Measurements from ENCODE around the gene ABCB11. TPM values are rescaled to one million over a fixed set of nuclear protein-coding genes. Genes with fewer than 3 reads are reported as not detected.

ABCB11 gene
- total RNA-seq, 3 donors from 2014 or later (not counting 1 experiment from before 2014, with no cell fraction given) = 0.07 to 0.48 (median 0.07) TPM

DNA sequence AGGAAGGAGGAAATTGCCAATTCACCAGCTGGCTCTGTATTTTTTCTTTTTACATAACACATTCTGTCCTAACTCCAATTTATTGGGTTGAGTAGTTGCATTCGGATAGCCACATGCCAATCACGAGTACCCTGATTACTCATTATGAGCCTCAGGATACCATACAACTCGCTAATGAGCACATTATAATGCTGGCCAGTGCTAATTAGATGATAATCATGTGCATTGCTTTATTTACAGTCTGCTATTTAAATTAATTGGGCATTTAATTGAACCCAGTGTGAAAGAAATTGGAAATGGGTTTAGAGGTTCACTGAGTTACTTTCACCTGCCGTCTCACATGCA lies 114.8 kb downstream of the ABCB11 start:
- WGBS (ENCODE audit: insufficient coverage) = 89% methylated on average over 4 of the region's 4 CpGs

DNA sequence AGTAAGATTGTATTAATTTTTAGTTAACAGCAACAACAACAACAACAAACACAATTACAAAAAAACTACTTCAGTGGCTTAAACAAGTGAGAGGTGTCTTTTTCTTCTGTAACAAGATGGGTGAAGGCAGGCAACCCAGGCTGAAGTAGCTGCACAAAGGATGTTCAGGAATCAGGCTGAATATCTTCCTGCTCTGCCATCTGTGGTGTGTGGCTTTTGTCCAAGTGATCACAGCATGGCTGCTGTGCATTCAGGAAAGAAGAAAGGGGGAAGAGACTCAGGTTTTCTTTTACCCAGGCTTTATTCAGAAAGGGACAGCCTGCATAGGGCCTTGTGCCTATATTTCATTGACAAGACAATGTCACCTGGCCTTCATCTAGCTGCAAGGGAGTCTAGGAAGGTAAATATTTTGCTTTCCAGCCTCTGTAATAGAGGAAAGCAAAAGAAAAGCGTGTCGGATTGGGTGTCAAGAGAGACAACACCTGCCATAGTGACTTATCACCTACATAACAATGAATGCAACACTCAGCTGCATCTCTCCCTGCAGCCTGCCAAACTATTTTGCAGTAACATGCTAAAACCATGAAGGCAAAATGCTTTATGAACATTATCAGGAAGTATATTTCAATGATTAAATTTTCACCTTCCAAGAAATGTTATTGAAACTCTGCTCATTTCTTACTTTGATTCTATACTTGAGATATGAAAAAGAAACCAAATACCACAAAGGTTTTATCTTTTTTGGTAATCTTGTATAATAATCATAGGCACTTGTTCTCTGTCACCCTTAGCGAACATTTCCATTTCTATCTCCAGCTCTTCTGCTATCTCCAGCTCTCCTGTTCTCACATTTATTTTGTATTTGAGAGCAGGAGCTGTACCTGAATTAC lies 115.4 kb downstream of the ABCB11 start:
- Mint-ChIP-seq H3K9me3 (no peaks in the 10 kb centered on the region), H3K4me1 (peaks cover 5 to 11% of the 10 kb centered on the region in 2 donors), H3K27ac (no peak overlapping the region), H3K27me3 (ENCODE audit: low read depth in 2 of 2) (peaks cover 25 to 37% of the 10 kb centered on the region in 2 donors), H3K36me3 (no peaks in the 10 kb centered on the region), H3K4me3 (no peak overlapping the region)
- no peak overlapping the region for H3K4me3 ChIP-seq (ENCODE audit: low read length)
- peaks cover 11% of the 10 kb centered on the region for H3K27me3 ChIP-seq (ENCODE audit: control insufficient read depth, insufficient read depth, low read length)
- H3K4me1 ChIP-seq (ENCODE audit: control insufficient read depth, insufficient read depth, low read length) = peaks cover 4% of the 10 kb centered on the region
- ATAC-seq (no peak), DNase-seq (no peak)
- H3K36me3 ChIP-seq (ENCODE audit: control insufficient read depth, insufficient read depth, low read length) = no peaks in the 10 kb centered on the region
- 93% methylated on average over 2 of the region's 3 CpGs for WGBS (ENCODE audit: insufficient coverage)
- no peak overlapping the region for H3K27ac ChIP-seq (ENCODE audit: low read length)
- H3K9me3 ChIP-seq (ENCODE audit: control insufficient read depth, insufficient read depth, low read length) = no peaks in the 10 kb centered on the region
- TF ChIP-seq, protein P1, sequence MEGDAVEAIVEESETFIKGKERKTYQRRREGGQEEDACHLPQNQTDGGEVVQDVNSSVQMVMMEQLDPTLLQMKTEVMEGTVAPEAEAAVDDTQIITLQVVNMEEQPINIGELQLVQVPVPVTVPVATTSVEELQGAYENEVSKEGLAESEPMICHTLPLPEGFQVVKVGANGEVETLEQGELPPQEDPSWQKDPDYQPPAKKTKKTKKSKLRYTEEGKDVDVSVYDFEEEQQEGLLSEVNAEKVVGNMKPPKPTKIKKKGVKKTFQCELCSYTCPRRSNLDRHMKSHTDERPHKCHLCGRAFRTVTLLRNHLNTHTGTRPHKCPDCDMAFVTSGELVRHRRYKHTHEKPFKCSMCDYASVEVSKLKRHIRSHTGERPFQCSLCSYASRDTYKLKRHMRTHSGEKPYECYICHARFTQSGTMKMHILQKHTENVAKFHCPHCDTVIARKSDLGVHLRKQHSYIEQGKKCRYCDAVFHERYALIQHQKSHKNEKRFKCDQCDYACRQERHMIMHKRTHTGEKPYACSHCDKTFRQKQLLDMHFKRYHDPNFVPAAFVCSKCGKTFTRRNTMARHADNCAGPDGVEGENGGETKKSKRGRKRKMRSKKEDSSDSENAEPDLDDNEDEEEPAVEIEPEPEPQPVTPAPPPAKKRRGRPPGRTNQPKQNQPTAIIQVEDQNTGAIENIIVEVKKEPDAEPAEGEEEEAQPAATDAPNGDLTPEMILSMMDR (IDR thresholded peaks at IDR 0.05) = no peak
- intact Hi-C loops (cut with micrococcal nuclease) = no loop called here

More for the DNA sequence above, 114.8 kb downstream of the ABCB11 start:
- Mint-ChIP-seq H3K4me3 (no peak overlapping the region), H3K4me1 (peaks cover 5 to 12% of the 10 kb centered on the region in 2 donors), H3K36me3 (no peaks in the 10 kb centered on the region), H3K27me3 (ENCODE audit: low read depth in 2 of 2) (peaks cover 26 to 43% of the 10 kb centered on the region in 2 donors), H3K27ac (no peak overlapping the region), H3K9me3 (no peaks in the 10 kb centered on the region)
- H3K36me3 ChIP-seq (ENCODE audit: control insufficient read depth, insufficient read depth, low read length) = no peaks in the 10 kb centered on the region
- H3K4me1 ChIP-seq (ENCODE audit: control insufficient read depth, insufficient read depth, low read length) = peaks cover 4% of the 10 kb centered on the region
- intact Hi-C loops (cut with micrococcal nuclease) = no loop called here
- TF ChIP-seq, protein P1 (IDR thresholded peaks at IDR 0.05) = no peak
- DNase-seq = no peak
- peaks cover 11% of the 10 kb centered on the region for H3K27me3 ChIP-seq (ENCODE audit: control insufficient read depth, insufficient read depth, low read length)
- no peak overlapping the region for H3K4me3 ChIP-seq (ENCODE audit: low read length)
- H3K9me3 ChIP-seq (ENCODE audit: control insufficient read depth, insufficient read depth, low read length) = no peaks in the 10 kb centered on the region
- no peak overlapping the region for H3K27ac ChIP-seq (ENCODE audit: low read length)
- ATAC-seq = no peak

DNA sequence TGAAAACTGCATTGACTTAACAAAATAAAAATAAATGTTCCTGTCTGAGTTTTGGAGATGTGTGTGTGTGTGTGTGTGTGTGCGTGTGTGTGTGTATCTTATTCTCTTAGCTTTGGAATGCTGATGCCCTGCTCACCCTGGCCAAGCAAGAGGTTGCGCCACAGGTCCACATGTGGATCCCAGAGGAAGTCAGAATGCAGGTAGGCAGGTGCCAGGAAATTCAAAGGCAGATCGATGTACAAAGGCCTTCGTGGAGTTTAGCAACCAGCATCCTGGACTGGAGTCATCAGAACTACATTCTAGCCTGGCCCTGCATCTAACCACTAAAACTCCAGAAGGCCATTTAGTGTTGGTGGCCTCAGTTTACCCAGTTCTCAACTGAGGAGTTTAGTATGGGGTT lies 117.6 kb downstream of the ABCB11 start:
- Histone ChIP-seq H3K27ac (ENCODE audit: low read length) (no peak overlapping the region), H3K36me3 (ENCODE audit: control insufficient read depth, insufficient read depth, low read length) (no peaks in the 10 kb centered on the region), H3K4me3 (ENCODE audit: low read length) (no peak overlapping the region), H3K4me1 (ENCODE audit: control insufficient read depth, insufficient read depth, low read length) (peaks cover 4% of the 10 kb centered on the region), H3K9me3 (ENCODE audit: control insufficient read depth, insufficient read depth, low read length) (no peaks in the 10 kb centered on the region), H3K27me3 (ENCODE audit: control insufficient read depth, insufficient read depth, low read length) (peaks cover 11% of the 10 kb centered on the region)
- no peak overlapping the region for H3K27ac Mint-ChIP-seq
- DNase-seq (no peak), ATAC-seq (no peak)
- 90% methylated on average over 4 of the region's 4 CpGs for WGBS (ENCODE audit: insufficient coverage)
- intact Hi-C loops (cut with micrococcal nuclease) = no loop called here
- H3K36me3 Mint-ChIP-seq = no peaks in the 10 kb centered on the region
- peaks cover 5 to 6% of the 10 kb centered on the region in 2 donors for H3K4me1 Mint-ChIP-seq
- no peaks in the 10 kb centered on the region for H3K9me3 Mint-ChIP-seq
- H3K4me3 Mint-ChIP-seq = no peak overlapping the region
- peaks cover 26 to 44% of the 10 kb centered on the region in 2 donors for H3K27me3 Mint-ChIP-seq (ENCODE audit: low read depth in 2 of 2)
- TF ChIP-seq, protein P1 (IDR thresholded peaks at IDR 0.05) = no peak
